C4-2B (cell line): ENCODE data around the gene SIRT3.
"Not testable (repeated sequence)": the region's sequence is repeated elsewhere in the genome, so short reads cannot be mapped to it uniquely, and the experiment has no call there.

ENCODE experiments used
- H3K27ac ChIP-seq: fragments of 450-650 bp; 2 replicates; pipeline ENCODE4 v1.5.1; 2017
- ZFX ChIP-seq: fragments of 450-650 bp; IDR thresholded peaks from 2 replicates; pipeline ENCODE4 v1.6.1; 2017
- TF ChIP-seq, protein P1 (sequence below): fragments of 450-650 bp; conservative IDR thresholded peaks from 2 replicates; pipeline ENCODE4 v1.5.1; 2017; ENCODE audit warnings: mild to moderate bottlenecking

Gene SIRT3

DNA sequence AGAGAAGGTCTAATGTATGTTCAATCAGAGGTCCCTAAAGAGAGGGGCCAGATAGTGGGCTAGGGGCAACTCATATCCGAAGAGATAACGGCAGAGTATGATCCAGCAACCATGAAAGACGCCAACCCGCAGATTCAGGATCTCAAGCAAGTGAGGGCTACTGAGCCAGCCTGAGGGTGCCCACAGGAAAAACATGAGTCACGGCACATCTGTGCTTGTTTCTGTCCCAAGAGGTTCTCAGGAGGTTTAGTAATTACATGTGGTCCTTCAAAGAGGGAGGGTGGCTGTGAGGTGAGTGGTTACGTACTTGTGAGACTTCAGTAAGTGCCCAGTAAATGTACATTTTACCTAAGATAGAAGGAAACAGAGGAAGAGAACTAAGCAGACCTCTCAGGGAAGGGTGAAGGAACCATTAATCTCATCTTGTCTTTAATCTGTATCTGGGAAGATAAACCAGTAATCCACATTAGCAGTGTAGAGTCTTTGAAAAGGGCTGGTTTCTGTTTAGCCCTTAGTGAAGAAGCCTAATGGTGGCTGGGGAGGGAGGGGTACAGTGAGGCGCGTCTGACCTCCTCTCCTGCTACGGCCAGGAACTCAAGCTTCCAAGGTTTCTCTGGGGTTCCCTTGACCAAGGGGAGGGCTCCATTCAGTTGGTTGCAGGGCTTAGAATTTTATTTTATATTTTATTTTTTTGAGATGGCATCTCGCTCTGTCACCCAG lies 10.2 kb downstream of the SIRT3 start:
- TF ChIP-seq, protein P1, sequence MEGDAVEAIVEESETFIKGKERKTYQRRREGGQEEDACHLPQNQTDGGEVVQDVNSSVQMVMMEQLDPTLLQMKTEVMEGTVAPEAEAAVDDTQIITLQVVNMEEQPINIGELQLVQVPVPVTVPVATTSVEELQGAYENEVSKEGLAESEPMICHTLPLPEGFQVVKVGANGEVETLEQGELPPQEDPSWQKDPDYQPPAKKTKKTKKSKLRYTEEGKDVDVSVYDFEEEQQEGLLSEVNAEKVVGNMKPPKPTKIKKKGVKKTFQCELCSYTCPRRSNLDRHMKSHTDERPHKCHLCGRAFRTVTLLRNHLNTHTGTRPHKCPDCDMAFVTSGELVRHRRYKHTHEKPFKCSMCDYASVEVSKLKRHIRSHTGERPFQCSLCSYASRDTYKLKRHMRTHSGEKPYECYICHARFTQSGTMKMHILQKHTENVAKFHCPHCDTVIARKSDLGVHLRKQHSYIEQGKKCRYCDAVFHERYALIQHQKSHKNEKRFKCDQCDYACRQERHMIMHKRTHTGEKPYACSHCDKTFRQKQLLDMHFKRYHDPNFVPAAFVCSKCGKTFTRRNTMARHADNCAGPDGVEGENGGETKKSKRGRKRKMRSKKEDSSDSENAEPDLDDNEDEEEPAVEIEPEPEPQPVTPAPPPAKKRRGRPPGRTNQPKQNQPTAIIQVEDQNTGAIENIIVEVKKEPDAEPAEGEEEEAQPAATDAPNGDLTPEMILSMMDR: no peak
- no peak for TF ChIP-seq ZFX
- no peak overlapping the region for H3K27ac ChIP-seq

DNA sequence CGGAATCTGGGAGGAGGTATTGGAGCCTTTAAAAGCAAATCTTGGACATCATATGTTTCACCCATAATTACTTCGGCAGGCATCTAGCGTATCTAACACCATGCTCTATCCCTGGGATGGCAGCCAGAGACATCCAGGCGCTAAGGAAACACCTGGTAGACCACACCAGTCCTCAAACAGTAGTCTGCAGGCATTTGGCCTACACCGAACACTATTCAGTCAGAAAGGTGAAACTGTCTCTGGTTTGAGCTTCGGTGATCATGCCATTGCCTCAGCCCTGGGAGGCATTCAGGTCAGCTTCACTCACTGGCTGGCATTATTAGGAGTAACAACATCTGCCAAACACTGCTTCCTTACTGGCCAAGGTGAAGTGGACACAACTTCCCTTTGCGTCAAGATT lies 11.7 kb downstream of the SIRT3 start:
- TF ChIP-seq, protein P1: no peak
- no peak for TF ChIP-seq ZFX
- no peak overlapping the region for H3K27ac ChIP-seq

DNA sequence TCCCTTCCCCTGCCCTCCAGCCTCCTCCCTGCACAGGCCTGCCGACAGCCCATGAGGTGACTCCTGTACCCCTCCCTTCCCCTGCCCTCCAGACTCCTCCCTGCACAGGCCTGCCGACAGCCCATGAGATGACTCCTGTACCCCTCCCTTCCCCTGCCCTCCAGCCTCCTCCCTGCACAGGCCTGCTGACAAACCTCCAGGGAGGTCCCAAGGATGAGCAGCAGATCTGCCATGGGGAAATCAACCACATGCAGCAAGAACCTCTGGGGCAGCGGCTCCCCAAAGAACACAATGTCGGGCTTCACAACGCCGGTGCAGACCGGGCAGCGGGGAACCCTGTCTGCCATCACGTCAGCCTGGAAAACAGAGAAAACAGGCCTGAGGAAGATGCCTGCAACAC lies 12.3 kb downstream of the SIRT3 start:
- H3K27ac ChIP-seq: no peak overlapping the region
- TF ChIP-seq, protein P1: no peak
- no peak for TF ChIP-seq ZFX

DNA sequence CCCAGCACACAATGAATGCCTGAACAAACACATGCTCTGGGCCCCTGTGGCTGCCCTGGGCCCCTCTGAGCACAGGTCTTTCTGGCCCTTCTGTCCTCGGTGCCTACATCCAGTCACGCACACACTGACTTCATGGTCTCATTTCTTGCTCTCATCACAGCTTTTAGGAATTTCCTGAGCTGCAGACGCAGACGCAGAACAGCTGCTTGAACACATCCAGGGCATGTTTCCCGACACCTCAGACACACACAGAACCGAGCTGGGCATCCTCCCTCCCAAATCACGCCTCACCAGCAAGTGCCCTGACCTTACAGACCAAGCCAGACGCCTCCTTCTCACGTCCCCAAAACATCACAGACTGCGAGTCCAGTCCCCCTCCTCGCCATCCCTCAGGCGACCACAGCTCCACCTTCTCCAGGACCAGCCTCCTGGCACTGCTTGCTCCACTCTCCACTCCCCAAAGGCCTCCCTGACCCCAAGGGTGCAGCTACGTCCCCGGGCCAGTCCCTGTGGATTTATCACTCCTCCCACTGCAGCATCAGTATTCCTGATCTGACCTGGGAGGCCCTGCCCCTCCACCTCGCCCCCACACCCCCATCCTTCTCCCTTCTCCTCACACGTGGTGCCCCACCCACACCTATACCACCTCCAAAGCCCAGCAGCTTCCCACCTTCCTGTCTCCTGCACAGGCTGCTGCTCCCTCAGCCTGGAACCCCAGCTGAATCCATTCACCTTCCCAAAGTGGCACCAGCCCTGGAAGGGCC lies 12.9 kb downstream of the SIRT3 start:
- TF ChIP-seq ZFX: no peak
- TF ChIP-seq, protein P1: no peak
- H3K27ac ChIP-seq: no peak overlapping the region

DNA sequence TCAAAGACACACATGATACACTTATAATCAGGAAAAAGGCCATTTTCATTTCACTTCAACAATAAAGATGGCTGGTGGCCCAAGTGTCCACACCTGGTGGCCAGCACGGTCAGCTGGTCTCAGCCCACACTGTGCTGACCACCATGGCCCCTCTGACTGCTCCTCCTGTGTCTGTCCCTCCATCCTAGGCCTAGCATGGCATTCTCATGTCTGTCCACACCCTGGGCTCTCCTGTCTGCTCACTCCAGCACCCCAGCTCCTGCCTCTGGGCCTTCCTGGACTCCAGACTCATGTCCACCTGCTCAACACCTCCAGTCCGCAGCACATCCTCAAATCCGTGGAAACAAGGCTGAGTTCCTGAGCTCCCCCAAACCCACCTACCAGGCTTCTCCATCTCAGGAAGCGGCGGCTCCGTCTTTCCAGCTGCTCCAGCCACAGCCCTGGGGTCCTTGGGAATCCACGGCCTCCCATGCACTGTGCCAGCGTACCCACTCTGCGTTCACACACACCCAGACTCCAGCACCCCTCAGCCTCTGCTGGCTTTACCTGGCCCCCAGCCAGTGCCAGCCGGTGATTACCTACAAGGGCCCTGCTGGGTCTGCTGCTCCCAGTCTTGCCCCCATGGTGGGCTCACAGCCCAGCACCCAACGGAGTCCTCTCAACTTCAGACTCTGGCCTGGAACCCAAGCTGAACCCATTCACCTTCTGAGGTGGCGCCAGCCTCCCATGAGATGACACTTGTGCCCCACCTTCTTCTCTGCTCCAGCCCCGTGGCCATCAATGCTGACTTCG lies 13.9 kb downstream of the SIRT3 start:
- TF ChIP-seq, protein P1: no peak
- no peak for TF ChIP-seq ZFX

DNA sequence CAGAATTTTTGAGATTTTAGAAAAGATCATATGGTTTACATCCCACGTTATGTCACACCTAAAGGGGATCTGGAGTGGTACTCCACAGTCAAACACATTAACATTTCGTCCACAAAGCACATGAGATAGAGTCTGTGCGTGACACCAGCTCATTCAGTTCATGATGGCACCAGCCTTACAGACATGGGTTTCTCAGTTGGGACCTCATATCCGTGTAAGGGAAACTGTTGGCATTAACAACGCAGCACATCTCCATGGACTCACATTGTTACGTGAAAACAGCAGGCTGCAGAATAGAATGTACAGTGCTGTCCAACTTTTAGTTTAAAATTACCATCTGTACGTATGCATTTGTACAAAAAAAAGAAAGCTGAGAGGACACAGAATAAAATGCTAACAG lies 14.6 kb downstream of the SIRT3 start:
- no peak overlapping the region for H3K27ac ChIP-seq

More for the DNA sequence above, 13.9 kb downstream of the SIRT3 start:
- H3K27ac ChIP-seq: no peak overlapping the region

DNA sequence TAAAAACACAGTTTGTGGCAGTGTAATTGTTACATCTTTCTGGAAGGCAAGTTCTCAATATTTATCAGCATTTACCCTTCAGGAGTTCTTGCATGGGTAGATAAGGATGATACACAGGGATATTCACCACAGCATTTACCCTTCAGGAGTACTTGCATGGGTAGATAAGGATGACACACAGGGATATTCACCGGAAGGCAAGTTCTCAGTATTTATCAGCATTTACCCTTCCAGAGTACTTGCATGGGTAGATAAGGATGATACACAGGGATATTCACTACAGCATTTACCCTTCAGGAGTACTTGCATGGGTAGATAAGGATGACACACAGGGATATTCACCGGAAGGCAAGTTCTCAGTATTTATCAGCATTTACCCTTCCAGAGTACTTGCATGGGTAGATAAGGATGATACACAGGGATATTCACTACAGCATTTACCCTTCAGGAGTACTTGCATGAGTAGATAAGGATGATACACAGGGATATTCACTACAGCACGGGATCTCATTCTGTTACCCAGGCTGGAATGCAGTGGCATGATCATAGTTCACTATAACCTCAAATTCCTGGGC lies 15.4 kb downstream of the SIRT3 start:
- H3K27ac ChIP-seq: not testable (repeated sequence)

More for the DNA sequence above, 14.6 kb downstream of the SIRT3 start:
- TF ChIP-seq ZFX: no peak
- TF ChIP-seq, protein P1: no peak
